Measurements from ENCODE around the gene TPRG1.

The TPRG1 gene

DNA sequence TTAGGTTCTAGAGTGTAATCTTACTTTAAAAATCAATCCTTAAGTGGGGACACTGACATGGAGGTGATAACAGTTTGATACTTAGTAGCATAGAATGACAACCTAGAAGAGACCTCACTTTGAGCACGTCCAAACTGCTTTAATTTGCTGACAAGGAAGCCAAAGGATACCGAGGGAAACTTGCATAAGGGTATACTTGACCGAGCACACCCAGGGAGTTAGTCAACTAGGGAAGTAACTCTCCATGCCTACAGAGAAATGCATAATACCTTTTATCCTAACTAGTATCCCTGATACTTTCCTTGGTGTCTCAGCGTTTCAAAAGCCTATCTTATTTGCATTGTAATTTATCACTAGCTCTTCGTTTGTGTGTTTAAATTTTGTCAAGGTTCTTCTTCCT is 5.5 kb upstream of the TPRG1 start:
- DNase-seq (ENCODE audit: low read depth) = no peak

DNA sequence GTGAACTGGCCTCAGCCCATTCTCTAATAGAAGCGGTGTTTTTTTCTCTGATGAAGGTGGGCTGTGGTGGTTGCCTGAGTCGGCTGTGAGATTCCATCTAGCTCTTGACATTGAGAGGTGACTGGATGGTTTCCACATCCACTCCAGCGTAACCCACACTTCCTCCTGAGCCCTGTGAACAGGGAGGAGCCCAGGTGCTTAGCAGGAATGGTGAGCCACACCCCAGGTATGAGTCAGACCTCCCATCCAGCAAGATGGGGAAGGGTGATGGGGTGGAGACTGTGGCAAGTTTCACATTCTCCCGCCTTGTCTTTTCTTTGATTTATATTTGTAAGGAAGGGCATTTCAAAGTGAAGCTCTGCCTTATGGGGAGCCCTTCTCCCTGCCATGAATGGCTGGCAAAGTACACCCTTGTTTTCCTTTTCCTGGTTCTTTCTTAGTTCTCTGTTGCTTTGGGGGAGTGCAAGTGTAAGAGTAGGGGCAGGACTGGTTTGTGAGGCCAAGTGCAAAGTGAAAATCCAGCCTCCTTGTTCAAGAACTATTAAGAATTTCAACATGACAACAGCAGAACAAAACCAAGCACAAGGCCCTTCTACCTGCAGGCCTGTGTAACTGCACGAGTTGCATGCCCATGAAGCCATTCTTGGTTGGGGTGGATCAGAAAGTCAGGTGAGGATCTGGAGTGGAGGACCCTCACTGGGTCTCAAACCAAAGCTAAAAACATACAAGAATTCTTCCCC is 4.6 kb upstream of the TPRG1 start:
- DNase-seq (ENCODE audit: low read depth) = no peak

GRCh38 chr3:189168711-189169110 is 3.1 kb upstream of the TPRG1 start:
- DNase-seq (ENCODE audit: low read depth) = no peak

DNA sequence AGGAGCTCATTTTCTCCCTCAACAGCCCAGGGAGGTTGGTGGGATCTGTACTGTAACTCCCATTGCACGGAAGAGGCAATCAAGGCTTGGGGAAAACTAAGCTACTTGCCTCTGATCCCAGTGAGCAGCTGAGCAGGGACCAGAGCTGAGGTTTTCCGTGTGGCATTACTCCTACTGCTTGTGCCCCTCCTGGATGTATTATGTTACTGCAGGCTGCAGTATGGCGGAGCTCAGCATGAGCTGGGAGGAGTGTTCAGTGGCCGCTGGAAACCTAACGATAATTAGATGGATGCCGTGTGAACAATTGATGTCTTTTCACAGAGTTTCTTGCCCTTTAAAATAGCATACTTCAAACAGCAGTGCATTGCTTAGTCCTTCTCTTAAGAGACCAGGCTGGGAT is 2.0 kb upstream of the TPRG1 start:
- DNase-seq (ENCODE audit: low read depth) = no peak

GRCh38 chr3:189170559-189170958 is 1.2 kb upstream of the TPRG1 start:
- no peak for DNase-seq (ENCODE audit: low read depth)

DNA sequence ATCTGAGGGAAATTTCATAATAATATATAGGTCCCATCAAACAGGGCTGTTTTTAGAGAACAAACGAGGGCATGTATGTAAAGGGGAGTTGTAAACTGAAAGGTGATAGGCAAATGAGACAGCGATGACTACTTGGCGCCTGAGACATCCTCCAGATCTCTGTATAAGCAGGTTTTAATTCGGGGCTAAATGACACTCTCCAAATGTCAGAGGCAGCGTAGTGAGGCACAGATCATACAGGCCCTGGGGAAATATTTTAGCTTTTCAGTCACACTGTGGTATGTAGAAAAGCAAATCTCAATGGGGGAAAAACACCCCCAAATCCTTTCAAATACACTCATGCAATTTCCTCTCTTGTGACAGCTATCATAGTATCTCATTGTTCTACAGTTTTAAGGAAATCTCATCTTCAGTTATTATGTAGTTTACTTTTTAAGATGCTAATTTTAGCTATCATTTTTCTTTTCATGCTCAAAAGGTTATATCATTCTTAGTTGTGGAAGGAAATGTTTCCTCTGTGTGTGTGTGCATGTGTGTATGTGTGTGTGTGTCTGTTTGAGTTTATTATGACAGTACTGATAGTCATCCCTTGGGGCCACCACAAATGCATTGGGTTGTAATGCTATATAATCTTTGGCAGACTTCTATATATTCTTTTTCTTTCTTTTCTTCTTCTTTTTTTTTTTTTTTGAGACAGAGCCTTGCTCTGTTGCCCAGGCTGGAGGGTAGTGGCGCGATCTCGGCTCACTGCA is 1.1 kb downstream of the TPRG1 start:
- DNase-seq (ENCODE audit: low read depth) = no peak

- no peak for DNase-seq (ENCODE audit: low read depth)
Observed at GRCh38 chr3:189184566-189184965, 12.8 kb downstream of the TPRG1 start.

DNA sequence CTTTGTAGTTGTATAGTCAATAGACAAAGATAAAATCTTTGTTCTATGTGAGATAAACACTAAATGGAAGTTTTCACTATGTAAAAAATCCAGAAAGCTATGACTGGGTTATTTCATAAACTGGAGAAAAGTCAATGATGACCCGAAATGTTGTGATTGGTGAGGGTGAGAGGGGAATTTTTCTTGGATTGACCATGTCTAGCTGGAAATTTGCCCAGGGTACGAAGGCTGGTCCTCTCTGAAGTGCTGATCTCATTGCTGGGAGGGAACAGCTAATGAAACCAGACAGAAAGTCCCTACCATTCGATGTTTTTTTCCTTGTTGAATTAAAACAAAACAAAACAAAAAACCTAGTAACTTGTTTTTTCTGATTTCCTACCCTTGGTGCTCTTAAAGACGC is 14.3 kb downstream of the TPRG1 start:
- no peak for DNase-seq (ENCODE audit: low read depth)

DNA sequence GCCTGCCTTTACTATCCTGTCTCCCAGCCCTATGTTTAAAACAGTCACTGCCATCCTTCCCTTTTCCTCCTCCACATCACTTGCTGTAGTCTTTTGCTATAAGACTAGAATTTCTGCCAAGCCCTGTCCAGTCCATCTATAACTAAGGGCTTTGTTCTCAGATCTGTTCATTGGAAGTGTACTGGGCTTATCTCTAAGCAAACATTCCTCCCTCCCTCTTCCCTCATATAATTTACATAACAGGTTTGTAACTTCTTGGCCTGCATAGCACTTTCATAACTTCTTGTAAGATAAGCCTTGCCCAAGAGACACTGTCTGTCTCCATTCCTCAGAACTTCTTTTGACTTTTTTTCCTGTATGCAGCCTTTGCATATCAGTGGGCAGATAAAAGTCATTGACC is 16.7 kb downstream of the TPRG1 start:
- DNase-seq (ENCODE audit: low read depth) = no peak

DNA sequence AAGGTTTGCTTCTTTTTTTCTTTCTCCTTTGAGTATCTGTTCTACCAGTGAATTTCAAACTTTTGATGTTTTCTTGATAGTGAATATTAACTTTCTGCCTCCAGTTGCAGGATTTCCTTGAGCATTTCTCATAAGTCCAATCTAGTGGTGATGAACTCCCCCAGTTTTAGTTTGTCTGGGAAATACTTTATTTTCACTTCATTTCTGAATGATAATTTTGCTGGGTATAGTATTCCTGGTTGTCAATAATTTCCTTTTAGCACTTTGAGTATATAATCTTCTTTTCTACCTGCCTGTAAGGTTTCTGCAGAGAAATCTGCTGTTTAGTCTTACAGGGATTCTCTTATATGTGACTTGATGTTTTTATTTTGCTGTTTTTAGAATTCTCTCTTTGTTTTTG is 21.0 kb downstream of the TPRG1 start:
- no peak for DNase-seq (ENCODE audit: low read depth)

DNA sequence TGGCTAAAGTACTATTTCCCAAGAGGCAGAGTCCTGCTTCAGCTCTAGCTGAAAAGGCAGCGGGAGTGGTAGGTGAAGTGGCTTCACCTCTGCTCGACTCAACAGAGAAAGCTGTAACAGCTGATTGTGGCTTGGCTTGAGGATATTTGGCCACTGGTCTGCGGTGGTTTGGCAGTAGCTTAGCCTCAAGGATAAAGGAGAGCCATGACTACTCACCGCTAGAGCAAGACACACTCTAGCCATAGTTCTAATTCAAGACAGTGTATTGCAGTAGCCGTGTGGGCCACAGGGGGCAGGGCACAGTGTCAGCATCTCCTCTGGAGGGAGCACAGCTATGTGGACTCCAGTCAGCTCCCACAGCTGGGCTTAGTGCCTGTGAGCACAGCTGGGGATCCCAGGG is 23.5 kb downstream of the TPRG1 start:
- no peak for DNase-seq (ENCODE audit: low read depth)

DNA sequence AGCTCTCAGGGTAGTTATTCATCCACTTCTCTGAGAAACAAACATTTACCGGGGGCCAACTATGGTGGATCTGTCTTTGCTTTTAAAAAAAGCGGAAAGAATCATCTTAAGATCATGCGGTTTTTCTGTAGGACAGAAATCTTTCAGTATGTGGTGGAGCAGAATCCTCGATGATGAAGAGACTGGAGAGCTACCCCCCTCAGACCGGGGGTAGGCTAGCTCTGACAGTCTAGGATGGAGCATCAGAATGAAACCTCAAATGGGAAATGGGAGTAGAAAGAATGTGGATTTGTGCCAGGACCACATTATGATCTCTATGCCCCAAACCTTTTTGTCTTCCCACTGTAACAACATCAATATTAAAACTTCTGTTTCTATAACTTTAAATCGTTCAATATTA is 30.3 kb downstream of the TPRG1 start:
- no peak for DNase-seq (ENCODE audit: low read depth)

DNA sequence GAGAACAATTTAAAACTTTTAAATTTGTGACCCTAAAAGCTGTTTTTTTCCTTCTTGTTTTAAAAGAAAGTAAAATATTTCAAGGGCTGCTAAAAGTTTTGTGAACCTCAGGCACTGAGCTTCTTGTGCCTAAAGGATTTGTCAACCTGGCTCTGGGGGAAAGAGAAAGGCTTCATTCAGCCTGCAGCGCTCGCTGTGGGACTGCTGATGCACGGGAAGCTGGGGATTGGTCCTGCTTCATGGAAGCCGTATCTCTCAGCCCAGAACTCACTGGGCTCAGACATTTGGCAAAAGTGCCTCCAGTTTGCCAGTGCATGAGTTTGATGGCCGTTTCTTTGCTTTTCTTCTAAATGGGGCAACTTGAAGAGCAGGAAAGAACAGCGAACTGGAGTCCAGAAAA is 30.8 kb downstream of the TPRG1 start:
- no peak for DNase-seq (ENCODE audit: low read depth)

DNA sequence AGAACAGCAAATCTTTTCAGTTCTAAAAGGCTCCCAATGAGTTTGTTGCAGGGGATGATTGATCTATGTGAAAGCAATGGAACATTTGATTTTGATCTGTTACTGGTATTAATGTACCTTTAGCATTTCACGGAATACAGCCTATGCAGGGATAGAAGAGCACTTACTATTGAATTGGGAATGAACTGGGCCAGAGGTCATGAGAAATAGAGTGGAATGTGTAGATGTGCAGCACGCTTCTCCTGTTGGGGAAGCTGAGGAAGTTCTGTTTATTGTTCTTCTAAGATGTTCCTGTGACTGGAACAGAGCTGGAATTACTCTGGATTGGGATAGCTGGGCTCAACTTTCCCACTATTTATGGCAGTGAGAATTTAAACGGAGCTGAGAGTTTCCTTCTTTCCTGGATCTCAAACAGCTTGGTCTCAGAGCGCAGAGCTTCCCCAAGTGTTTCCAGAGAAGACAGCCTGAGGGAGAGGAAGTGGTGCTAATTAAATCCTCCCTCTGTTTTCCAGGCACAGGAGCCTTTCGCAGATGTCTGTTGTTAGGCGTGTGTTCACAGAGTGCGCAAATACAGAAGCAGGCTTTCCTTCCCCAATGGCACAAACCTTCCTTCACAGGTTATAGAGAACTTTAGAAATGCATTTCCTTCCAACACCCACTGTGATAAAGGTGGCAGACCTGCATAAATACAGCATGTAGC is 32.5 kb downstream of the TPRG1 start:
- no peak for DNase-seq (ENCODE audit: low read depth)

DNA sequence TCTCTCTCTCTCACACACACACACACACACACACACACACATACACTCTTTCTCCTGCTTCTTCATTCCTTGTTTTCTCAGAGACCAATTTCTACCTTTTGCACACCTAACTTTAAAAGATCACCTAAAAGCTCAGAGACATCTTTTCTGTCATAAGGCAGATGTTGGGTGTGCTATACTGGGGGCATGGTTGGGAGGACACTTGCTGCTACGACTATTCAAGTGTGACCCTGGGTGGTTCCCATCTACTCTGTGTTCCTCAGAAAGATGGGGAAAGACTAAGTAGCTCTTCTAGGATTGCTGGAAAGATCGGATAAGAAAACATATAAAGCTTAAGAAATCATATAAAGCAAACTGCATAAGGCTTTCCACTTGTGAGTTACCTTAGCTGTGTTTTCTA is 33.2 kb downstream of the TPRG1 start:
- DNase-seq (ENCODE audit: low read depth) = no peak

GRCh38 chr3:189210251-189210770 is 38.5 kb downstream of the TPRG1 start:
- no peak for DNase-seq (ENCODE audit: low read depth)

GRCh38 chr3:189212681-189213080 is 40.9 kb downstream of the TPRG1 start:
- DNase-seq (ENCODE audit: low read depth) = no peak

DNA sequence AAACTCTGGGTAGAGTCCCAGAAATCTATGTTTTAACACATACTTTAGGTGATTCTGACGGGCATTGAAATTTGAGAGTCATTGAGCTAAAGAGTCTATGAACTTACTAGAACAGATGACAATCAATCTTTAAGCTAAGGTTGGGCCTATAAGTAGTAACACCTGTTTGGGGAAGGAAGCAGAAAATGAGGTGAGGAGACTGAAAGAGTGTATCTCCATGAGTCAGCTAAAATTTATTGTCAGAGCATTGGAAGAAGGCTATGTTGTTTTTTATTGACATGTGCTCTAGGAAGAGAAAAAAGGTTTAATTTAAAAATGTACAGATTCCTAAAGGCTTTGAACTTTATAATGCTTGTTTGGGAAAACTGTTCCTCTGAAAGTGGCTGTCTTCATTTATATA is 42.9 kb downstream of the TPRG1 start:
- no peak for DNase-seq (ENCODE audit: low read depth)

DNA sequence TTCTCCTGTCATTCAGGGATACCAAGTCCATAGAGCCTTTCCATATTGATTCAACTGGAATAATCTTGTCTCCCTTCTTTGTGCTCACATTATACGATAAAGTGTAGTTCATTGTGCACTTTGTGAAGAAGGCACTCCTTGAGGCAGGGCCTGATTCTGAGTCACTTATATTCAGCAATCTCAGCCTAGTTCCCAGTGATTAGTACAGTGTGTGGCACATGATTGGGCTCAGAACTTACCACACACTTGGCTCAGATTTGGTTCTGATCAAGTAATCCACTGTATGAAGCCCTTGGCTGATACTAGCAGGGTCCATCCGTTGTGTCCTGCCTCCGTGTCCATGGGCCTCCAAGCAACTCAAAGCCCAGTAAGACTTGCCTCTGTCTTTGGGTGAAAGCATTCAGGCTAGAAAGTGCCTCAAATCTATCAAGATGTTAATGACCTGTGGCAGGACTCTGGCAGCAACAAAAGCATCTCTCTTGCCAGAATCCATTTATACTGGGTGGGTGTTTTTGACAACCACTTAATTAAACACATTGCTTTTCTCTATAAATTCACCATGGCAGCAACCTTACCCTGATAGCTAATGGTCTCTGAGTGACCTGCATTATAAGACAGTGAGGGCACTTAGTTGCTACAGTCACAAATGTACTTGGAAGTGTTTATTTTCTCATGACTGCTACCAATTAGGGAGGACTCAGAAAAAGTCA is 51.3 kb downstream of the TPRG1 start:
- no peak for DNase-seq (ENCODE audit: low read depth)

DNA sequence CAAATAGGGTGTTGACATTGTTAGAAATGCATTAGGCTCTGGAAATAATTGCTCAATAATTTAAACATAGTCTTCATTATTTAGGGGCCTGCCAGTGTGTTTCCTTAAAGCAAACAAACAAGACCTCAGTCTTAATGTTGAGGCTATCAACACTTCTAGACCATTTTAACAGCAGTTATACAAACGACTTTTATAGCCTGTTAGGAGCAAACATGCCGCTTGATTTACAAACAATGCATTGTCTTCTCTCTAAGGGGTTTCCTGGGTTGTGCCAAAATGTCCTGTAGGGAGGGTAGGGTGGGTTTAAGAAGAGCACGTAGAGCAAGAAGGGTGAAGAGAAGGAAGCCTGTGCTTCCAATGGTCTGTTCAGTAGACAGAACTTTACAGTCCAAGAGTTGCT is 53.7 kb downstream of the TPRG1 start:
- DNase-seq (ENCODE audit: low read depth) = no peak

DNA sequence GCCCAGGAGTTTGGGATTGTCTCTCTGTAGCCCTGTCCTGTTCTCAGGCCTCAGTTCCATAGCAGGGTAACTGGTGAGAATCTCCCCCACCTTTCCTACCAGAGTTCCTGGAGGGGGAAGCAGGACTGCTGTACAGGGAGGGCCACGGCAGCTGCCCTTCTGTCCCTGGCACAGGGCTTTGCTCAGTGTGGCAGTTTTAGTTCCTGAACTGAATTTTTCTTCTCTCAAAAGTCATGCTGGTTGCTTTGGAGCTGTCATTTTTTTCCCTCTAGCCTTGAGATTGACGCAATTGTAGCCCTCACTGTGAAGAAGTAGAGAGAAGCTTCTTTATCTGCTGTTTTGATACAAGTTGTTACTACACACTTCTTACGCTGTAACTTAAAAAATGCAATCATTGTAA is 55.5 kb downstream of the TPRG1 start:
- no peak for DNase-seq (ENCODE audit: low read depth)

DNA sequence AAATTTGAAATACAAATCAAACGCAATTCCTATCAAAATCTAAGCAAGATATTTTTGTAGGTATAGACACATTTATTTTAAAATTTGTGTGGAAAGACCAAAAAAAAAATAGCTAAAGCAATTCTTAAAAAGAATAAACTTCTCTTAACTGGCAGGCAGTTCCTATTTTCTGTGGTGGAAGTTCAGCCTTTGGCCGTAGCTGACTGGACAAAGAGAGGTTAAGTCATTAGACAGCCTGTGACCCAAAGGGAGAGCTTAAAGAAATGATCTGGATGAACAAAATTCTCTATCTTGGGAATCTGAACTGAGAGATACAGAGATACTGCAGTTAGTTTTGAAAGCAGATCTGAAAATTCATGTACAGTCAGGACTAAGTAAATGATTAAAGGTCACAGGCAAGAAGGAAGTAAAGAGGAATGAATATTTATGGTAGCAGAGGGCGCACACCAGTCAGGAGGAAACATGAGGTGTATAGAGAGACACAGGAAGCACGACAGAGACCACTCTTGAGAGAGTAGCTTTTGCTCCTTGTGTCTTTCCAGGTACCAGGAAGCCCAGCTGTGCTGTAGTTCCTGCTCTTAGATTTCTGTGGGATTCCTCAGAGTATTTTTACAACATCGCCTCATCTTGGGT is 57.5 kb downstream of the TPRG1 start:
- DNase-seq (ENCODE audit: low read depth) = no peak

Measured in stimulated activated CD8-positive, alpha-beta memory T cell treated with anti-CD3 and anti-CD28 coated beads, Interleukin-4, amount 100 ng/mL, for 24 hours (primary cell).